ENCODE data around the gene HMGN3.

HMGN3 gene

DNA sequence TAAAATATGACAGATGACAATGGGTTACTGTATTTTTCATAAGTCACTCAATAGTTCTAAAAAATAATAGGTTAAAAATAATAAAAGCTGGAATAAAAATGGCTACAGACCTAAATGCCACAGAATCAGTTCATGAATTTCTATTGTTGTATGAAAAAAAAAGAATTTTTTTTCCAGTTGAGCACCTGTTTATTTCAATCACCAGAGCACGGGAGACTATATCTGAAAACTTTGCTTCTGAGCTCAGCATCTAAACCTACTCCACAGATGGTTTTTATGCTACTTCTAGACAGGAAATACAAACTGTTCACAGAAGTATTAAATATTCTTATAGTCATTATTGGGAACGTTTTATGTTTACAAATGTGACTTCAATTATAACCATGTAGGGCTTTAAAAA, 50.4 kb downstream of the HMGN3 start:
- DNase-seq, result no peak

DNA sequence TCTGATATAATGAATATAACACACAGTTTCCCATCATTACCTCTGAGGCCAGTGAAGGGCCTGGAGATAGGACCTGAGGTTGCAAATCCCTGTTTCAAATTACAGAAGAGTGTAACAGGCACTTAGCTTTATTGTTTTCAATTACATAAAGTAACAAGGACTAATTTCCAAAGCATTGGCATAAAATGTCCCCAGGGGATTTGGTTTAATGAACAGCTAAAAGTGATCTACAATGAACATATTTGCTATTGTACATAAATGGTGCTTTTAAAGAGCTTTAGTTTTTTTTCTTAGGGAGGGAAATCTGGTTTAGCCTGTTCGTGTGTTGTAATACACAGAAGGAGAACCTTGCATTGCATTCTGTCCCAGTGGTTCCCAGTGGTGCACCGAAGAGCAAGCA, 54.4 kb downstream of the HMGN3 start:
- no peak for DNase-seq

DNA sequence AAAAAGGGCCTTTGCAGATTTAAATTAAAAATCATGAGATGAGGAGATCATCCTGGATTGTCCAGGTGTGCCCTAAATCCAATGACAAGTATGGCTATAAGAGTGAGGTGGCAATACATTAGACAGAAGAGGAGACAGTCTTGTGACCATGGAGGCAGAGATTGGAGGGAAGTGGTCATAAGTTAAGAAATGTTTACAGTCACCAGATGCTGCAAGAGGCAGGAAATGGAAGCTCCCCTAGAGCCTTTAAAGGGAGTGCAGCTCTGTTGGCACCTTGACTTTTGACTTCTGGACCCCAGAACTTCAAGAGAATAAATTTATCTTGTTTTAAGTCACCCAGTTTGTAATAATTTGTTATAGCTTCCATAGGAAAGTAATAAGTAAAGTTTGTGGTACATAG, 61.1 kb downstream of the HMGN3 start:
- DNase-seq, result no peak

DNA sequence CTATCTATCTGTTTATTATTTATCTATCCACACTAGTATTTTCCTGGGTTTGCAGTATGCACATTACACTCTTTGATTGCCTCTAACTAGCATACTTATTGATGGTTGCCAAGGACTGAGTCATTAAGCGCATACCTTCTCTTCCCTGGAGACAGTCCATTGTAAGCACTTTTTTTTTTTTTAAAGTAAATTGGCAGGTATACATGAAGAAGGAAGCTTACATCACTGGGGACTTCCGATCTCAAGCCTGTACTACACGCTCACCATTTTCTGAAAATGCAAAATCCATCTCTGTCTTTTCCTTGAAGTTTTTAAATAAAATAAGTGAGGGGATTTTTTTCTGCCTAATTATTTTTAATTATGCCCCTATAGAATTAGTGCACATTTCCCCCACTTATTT, 63.5 kb downstream of the HMGN3 start:
- no peak for DNase-seq

DNA sequence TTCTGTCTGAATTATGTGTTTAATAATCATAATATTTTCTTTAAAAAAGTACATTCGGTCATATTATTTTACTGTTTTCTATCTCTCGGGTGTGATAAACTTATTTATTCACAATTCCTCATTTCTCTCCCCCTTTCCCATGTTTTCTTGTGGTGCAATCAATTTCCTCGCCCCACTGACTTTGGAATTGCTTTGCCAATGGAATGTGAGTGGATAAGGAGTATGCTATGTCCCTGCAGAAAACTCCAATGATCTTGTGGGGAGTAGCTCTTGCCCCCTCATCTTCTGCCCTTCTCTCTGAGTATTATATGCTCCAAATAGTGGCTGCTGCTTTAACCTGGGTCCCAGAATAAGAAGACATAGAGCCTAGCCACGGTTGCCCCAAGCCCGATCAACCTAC, 64.1 kb downstream of the HMGN3 start:
- DNase-seq, result no peak

DNA sequence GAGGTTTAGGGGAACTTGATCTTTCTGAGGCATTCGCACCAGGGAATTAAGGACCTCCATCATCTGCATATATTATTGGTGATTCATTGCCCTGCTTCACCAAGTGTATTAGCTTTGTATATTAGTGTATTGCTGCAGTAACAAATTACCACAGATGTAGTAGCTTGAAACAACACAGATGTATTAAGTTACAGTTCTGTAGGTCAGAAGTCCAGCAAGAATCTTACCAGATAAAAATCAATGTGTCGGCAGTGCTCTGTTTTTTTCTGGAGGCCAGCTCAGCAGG, 65.8 kb downstream of the HMGN3 start:
- no peak for DNase-seq

DNA sequence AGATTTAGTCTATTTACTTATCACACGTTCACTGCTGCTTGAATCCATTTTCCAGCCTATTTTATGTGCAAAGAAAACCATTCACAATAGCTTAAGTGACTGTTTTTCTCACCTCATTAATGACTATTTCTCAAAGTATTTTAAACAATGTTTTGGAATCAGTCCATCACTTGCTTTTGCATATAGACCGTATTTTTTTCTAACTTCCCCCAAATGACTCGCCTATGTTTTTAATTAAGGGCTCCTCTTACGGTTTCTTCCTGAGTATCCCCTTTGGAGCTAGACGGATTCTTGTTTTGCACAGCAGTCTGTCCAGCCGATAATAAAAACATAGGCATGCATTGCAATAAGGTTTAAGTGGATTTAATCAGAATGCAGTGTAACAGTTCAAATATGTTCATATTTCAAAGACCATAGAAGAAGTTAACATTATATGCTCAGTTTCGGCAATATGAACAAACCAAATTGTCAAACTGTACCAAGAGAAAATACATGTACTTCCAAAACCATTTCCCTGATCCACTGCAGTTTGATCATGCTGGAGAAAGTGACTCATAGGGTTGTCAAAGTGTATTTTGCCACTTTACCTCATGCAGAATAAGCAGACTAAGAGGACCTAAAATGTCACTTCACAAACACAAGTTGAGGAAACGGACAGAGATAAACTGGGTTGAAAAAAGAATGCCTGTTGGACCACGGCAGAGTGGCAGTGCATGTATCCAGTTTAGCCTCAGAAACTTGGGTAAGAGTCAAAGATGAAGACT, 66.4 kb downstream of the HMGN3 start:
- no peak for DNase-seq

DNA sequence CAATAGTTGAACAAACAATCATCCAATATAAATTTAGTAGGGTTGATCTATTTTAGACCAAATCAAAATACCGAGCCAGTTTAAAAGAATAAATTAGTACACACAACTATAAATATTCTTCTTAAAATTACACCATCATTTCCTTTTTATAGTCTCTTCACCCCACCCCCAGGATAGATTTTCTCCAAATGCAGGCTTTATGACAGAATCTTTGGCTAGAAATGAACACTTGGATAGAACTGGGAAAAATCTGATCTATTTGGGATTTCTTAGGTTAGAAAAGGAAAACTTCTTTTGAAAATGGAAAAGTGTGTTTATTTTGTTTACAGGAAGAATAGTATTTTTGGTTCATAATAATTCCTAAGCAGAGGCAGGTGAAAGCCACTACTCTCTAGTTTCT, 74.6 kb downstream of the HMGN3 start:
- no peak for DNase-seq

DNA sequence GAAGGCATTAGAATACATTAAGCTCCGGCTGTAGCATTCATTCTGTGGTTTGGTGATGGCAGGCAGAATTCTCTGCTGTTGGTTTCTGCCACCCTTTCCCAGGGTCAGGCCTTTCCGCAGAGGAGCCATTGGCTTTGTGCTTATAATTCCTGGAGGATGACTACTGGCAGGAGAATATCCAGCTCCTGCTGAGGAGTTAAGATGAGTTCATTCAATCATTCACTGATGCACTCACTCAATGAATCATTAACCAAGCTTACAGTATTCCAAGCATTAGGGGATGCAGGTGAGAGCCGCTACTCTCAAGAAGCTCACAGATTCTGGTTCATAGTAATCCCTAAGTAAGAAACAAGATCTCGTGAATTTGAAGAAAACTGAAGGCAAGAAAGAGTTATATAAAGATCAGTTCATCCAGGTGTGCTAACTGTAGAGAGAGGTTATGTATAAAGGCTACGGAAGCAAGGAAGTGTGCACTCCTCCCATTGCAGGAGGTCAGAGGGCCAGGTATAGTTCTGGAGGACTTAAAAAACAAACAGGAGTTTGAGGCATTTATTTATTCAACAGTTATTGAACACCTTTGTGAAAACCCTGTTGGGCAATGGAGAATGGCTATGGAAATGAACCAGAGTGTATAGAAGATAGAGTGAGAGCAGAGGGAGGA, 75.5 kb downstream of the HMGN3 start:
- no peak for DNase-seq

DNA sequence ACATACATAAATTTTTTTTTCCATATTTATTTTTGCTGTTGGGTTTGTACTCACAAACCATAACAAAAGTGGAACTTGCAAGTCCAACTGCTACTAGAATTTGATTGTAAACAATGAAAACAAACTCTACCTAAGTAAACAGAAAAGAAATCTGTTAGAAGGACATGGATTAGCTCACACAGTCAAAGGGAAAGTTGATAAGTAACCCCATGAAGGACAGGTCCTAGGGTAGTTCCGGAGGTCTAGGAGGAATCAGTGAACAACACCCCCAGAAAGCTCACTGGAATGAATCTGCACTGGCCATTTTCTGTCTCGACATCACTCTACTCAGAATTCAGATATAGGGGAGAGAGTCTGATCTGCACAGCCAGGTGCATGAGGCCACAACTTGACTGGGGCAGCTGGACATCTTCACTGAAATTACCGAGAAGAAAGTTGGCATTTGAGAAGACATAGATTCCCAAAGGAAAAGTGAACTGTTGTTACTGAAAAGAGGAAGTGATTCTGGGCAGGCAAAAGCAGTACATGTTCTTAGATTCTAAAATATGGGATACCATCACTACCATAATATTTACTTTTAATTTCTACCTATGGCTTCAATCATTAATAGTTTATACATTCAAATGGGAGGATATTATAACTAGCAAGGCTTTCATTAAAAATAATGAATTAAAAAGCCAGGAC, 76.4 kb downstream of the HMGN3 start:
- no peak for DNase-seq

DNA sequence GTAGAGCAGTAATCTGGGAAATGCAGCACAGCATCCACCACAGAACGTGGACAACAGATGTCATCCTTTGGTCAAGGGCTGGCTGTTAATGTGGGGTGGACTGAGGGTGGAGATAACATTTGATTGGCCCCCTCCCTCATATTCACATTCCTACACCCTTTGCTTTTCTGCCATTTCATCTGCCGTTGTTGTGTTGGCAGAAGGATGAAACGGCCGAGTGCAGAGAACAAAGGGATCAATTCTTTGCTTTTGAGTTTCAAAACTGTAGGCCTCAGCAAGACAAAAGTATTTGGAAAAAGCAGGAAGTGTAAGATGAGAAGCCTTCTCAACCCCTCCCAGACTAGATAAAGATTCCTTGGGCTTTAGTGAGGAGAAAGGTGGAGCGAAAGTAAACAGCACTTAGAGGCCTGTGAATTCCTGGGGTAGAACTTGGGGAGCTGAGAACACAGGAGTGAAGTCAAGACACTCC, 82.2 kb downstream of the HMGN3 start:
- no peak for DNase-seq

Measured in effector CD4-positive, alpha-beta T cell (primary cell).